Germinal center (tissue), 1 donor: ENCODE data around the gene LSM3.
A peak's percentile ranks its signal among the peaks of the same experiment; 100 is the strongest.

Source experiments
- DNase-seq: peaks from one replicate; pipeline ENCODE4 v3.0.0; 2012; ENCODE audit warnings: mixed read lengths, low spot score

The LSM3 gene

GRCh38 chr3:14143271-14144225 lies 35.1 kb upstream of the LSM3 start:
- DNase-seq, result no peak

GRCh38 chr3:14144423-14145075 lies 34.1 kb upstream of the LSM3 start:
- DNase-seq, result peak; percentile 77

- no peak for DNase-seq
Observed at GRCh38 chr3:14145236-14145635, 33.4 kb upstream of the LSM3 start.

- DNase-seq, result no peak
Observed at GRCh38 chr3:14145670-14146380, 32.8 kb upstream of the LSM3 start.

- no peak for DNase-seq
Observed at GRCh38 chr3:14146381-14147065, 32.1 kb upstream of the LSM3 start.

- DNase-seq, result no peak
Observed at GRCh38 chr3:14147066-14147435, 31.6 kb upstream of the LSM3 start.

GRCh38 chr3:14147617-14148016 lies 31.0 kb upstream of the LSM3 start:
- DNase-seq, result no peak

- no peak for DNase-seq
Observed at GRCh38 chr3:14148041-14148985, 30.3 kb upstream of the LSM3 start.

- DNase-seq, result no peak
Observed at GRCh38 chr3:14150078-14150477, 28.5 kb upstream of the LSM3 start.

- DNase-seq, result no peak
Observed at GRCh38 chr3:14150491-14151230, 28.0 kb upstream of the LSM3 start.

GRCh38 chr3:14151471-14152083 lies 27.0 kb upstream of the LSM3 start:
- DNase-seq, result no peak

GRCh38 chr3:14152233-14152962 lies 26.2 kb upstream of the LSM3 start:
- peak; percentile 30 for DNase-seq

- no peak for DNase-seq
Observed at GRCh38 chr3:14152963-14153355, 25.7 kb upstream of the LSM3 start.

GRCh38 chr3:14153663-14154062 lies 25.0 kb upstream of the LSM3 start:
- no peak for DNase-seq

- no peak for DNase-seq
Observed at GRCh38 chr3:14154276-14154675, 24.3 kb upstream of the LSM3 start.

GRCh38 chr3:14154895-14155440 lies 23.6 kb upstream of the LSM3 start:
- DNase-seq, result no peak

- no peak for DNase-seq
Observed at GRCh38 chr3:14156201-14156600, 22.4 kb upstream of the LSM3 start.

- no peak for DNase-seq
Observed at GRCh38 chr3:14156843-14157561, 21.6 kb upstream of the LSM3 start.
